ENCODE measurements around the gene QKI.
"Not testable (repeated sequence)": the region's sequence is repeated elsewhere in the genome, so short reads cannot be mapped to it uniquely, and the experiment has no call there.

The QKI gene

DNA sequence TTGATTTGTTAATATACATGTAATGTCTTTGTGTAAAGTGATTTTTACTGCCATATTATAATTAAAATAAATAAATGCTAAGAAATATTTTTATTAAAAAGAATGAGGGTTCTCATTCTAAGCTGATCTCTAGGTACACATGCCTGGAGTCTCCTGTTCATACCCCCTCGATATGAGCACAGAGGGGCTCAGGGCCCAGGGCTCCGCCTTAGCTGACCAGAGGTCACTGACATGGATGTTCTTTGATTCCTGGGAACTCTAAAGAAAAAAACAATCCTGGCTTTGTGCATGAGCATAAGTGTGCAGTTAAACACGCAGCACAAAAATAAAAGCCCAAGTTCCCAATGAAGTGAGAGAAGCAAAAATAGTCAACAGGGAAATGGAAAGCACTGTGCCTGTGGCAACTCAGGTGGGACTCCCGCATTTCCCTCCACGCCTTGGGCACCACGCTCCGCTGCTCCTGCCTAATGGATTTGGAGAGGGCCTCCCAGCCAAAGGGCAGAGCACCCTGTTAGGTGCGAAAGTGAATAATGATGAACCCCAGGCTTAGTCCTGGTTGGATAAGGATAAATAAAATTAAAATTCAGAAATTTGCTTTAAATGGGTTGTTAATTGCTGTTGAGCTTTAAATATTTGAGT is 33.3 kb upstream of the QKI start:
- Histone ChIP-seq H3K27me3 (ENCODE audit: insufficient read depth, low read depth) (no peaks in the 10 kb centered on the region), H3K4me2 (no peak overlapping the region), H3K9ac (no peak overlapping the region), H2AFZ (ENCODE audit: low read depth) (no peak overlapping the region), H3K36me3 (ENCODE audit: insufficient read depth) (no peaks in the 10 kb centered on the region), H4K20me1 (ENCODE audit: insufficient read depth) (no peaks in the 10 kb centered on the region), H3K4me3 (IDR thresholded peaks at IDR 0.05; ENCODE audit: insufficient read depth, low read depth, low read length) (no peak overlapping the region), H3K79me2 (ENCODE audit: insufficient read depth, low read depth) (no peaks in the 10 kb centered on the region), H3K27ac (no peak overlapping the region), H3K4me1 (ENCODE audit: low read depth, poor library complexity, severe bottlenecking) (no peaks in the 10 kb centered on the region)
- TF ChIP-seq, protein P1, sequence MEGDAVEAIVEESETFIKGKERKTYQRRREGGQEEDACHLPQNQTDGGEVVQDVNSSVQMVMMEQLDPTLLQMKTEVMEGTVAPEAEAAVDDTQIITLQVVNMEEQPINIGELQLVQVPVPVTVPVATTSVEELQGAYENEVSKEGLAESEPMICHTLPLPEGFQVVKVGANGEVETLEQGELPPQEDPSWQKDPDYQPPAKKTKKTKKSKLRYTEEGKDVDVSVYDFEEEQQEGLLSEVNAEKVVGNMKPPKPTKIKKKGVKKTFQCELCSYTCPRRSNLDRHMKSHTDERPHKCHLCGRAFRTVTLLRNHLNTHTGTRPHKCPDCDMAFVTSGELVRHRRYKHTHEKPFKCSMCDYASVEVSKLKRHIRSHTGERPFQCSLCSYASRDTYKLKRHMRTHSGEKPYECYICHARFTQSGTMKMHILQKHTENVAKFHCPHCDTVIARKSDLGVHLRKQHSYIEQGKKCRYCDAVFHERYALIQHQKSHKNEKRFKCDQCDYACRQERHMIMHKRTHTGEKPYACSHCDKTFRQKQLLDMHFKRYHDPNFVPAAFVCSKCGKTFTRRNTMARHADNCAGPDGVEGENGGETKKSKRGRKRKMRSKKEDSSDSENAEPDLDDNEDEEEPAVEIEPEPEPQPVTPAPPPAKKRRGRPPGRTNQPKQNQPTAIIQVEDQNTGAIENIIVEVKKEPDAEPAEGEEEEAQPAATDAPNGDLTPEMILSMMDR (conservative IDR thresholded peaks at IDR 0.05; ENCODE audit: low read depth, low read length): no peak

DNA sequence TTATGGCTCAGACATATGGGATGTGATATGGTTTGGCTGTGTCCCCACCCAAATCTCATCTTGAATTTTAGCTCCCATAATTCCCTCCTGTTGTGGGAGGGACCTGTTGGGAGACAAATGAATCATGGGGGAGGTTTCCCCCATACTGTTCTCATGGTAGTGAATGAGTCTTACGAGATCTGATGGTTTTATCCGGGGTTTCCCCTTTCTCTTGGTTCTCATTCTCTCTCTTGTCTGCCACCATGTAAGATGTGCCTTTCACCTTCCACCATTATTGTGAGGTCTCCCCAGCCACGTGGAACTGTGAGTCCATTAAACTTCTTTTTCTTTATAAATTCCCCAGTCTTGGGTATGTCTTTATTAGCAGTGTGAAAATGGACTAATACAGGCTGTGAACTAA is 31.1 kb upstream of the QKI start:
- not testable (repeated sequence) for H3K4me3 ChIP-seq (IDR thresholded peaks at IDR 0.05; ENCODE audit: insufficient read depth, low read depth, low read length); H3K27me3 ChIP-seq (ENCODE audit: insufficient read depth, low read depth); H3K36me3 ChIP-seq (ENCODE audit: insufficient read depth); H4K20me1 ChIP-seq (ENCODE audit: insufficient read depth); H3K27ac ChIP-seq; H3K79me2 ChIP-seq (ENCODE audit: insufficient read depth, low read depth); H2AFZ ChIP-seq (ENCODE audit: low read depth); H3K4me2 ChIP-seq; H3K4me1 ChIP-seq (ENCODE audit: low read depth, poor library complexity, severe bottlenecking); H3K9ac ChIP-seq

DNA sequence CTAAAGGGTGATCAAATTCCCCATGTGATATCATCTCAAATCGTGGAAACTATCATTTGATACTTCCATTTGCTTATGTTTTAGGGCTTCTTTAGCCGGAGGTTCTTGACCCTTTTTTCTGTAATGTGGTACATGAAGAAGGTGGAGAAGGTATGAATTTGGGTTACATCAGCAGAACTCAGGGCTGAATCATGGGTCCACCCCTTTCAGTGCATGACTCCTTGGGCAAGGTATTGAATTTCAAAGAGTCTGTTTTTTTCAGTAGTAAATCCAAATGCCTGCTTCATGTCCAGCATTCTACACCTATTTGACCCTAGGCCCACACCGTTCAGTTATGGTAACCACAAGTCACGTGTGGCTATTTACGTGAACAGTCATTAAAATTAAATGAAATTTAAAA is 30.6 kb upstream of the QKI start:
- Histone ChIP-seq H3K27ac (no peak overlapping the region), H3K36me3 (ENCODE audit: insufficient read depth) (no peaks in the 10 kb centered on the region), H3K4me2 (no peak overlapping the region), H3K4me3 (IDR thresholded peaks at IDR 0.05; ENCODE audit: insufficient read depth, low read depth, low read length) (no peak overlapping the region), H3K79me2 (ENCODE audit: insufficient read depth, low read depth) (no peaks in the 10 kb centered on the region), H3K27me3 (ENCODE audit: insufficient read depth, low read depth) (no peaks in the 10 kb centered on the region), H3K4me1 (ENCODE audit: low read depth, poor library complexity, severe bottlenecking) (no peaks in the 10 kb centered on the region), H3K9ac (no peak overlapping the region), H4K20me1 (ENCODE audit: insufficient read depth) (no peaks in the 10 kb centered on the region), H2AFZ (ENCODE audit: low read depth) (no peak overlapping the region)
- TF ChIP-seq, protein P1 (conservative IDR thresholded peaks at IDR 0.05; ENCODE audit: low read depth, low read length): no peak

DNA sequence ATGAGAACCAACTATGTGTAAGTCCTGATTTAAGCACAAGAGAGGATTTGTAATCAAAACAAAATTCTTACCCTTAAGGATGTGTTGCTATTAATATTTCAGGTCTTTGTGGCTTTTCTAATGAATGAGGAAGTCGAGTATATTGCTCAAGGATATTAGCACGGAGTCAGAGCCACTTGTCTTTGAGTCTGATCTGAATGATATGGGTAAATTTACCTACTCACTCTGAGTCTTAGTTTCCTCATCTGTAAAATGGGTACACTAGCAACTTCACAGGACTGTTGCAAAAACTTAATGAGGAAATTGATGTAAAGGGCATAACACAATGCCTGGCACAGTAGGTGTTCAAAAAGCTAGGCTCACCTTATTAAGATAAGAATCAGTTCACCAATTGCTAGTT is 30.0 kb upstream of the QKI start:
- no peaks in the 10 kb centered on the region for H3K4me1 ChIP-seq (ENCODE audit: low read depth, poor library complexity, severe bottlenecking)
- TF ChIP-seq, protein P1 (conservative IDR thresholded peaks at IDR 0.05; ENCODE audit: low read depth, low read length): no peak
- H3K36me3 ChIP-seq (ENCODE audit: insufficient read depth): no peaks in the 10 kb centered on the region
- no peak overlapping the region for H3K4me2 ChIP-seq
- H3K9ac ChIP-seq: no peak overlapping the region
- no peaks in the 10 kb centered on the region for H4K20me1 ChIP-seq (ENCODE audit: insufficient read depth)
- no peaks in the 10 kb centered on the region for H3K79me2 ChIP-seq (ENCODE audit: insufficient read depth, low read depth)
- H3K4me3 ChIP-seq (IDR thresholded peaks at IDR 0.05; ENCODE audit: insufficient read depth, low read depth, low read length): no peak overlapping the region
- no peak overlapping the region for H3K27ac ChIP-seq
- no peaks in the 10 kb centered on the region for H3K27me3 ChIP-seq (ENCODE audit: insufficient read depth, low read depth)
- H2AFZ ChIP-seq (ENCODE audit: low read depth): no peak overlapping the region

DNA sequence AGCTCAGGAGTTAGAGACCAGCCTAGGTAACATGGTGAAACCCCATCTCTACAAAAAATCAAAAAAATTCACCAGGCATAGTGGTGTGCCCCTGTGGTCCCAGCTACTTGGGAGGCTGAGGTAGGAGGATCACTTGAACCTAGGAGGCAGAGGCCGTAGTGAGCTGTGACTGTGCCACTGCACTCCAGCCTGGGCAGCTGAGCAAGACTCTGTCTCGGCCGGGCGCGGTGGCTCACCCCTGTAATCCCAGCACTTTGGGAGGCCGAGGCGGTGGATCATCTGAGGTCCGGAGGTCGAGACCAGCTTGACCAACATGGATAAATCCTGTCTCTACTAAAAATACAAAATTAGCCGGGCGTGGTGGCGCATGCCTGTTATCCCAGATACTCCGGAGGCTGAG is 29.0 kb upstream of the QKI start:
- H3K79me2 ChIP-seq (ENCODE audit: insufficient read depth, low read depth); H3K36me3 ChIP-seq (ENCODE audit: insufficient read depth); H3K4me3 ChIP-seq (IDR thresholded peaks at IDR 0.05; ENCODE audit: insufficient read depth, low read depth, low read length); H3K9ac ChIP-seq; H3K4me1 ChIP-seq (ENCODE audit: low read depth, poor library complexity, severe bottlenecking); H3K27me3 ChIP-seq (ENCODE audit: insufficient read depth, low read depth); H2AFZ ChIP-seq (ENCODE audit: low read depth); H4K20me1 ChIP-seq (ENCODE audit: insufficient read depth); H3K27ac ChIP-seq; H3K4me2 ChIP-seq: not testable (repeated sequence)
